GM19240 (cell line): ENCODE data around the gene C8G.

Experiments used
- DNase-seq: peaks from one replicate; pipeline ENCODE4 v3.0.0; 2011; ENCODE audit warnings: low spot score; ENCODE audit not compliant: insufficient read length

The C8G gene

GRCh38 chr9:136920069-136920468 is 25.0 kb upstream of the C8G start:
- no peak for DNase-seq

- DNase-seq: no peak
These were observed 24.3 kb upstream of the C8G start for GRCh38 chr9:136920734-136921231.

DNA sequence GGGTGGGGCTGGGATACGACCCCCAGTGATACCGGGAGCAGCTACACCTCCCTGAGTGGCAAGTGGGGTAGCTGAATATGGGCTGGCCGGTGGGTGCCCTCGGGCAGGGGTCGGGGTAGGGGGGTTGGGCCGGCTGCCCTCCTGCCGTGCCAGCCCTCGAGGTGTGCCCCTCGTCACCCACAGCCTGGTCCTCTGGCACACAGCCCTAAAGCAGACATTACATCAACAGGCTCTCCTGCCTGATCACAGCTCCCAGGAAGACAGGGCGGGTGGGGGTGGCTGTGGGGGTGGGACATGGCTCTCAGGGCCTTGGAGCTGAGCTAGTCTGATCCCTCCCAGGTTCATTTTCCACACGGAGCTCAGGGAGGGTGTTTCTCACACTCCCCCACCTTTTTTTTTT is 23.7 kb upstream of the C8G start:
- DNase-seq: no peak

DNA sequence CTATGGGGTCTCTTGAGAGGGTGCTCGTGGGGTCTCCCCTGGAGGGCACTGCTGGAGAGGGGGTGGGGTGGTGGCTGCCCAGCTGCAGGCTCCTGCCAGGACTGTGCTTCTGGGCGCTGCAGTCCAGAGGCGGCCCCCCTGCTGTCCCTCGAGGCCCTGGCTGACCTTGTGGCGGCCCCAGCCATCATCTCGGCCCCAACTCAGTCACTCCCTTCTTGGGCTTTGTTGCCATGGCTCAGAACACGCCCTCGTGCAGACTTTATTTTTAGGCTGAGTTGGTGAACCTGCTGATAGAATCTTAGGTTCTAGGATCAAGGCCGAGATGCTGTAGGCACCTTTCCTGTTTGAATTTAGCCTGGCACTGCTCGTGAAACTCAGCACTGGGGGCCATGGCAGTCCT is 23.3 kb upstream of the C8G start:
- no peak for DNase-seq

DNA sequence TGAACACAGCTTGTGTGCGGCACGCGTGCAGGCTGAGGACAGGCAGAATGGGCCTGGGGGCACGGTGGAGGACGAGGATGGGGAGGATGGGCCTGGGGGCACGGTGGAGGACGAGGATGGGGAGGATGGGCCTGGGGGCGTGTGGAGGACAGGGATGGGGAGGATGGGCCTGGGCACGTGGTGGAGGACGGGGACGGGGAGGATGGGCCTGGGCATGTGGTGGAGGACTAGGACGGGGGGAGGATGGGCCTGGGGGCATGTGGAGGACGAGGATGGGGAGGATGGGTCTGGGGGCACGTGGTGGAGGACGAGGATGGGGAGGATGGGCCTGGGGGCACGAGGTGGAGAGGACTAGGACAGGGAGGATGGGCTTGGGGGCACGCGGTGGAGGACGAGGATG is 22.5 kb upstream of the C8G start:
- no peak for DNase-seq

GRCh38 chr9:136923881-136924280 is 21.2 kb upstream of the C8G start:
- DNase-seq: no peak

DNA sequence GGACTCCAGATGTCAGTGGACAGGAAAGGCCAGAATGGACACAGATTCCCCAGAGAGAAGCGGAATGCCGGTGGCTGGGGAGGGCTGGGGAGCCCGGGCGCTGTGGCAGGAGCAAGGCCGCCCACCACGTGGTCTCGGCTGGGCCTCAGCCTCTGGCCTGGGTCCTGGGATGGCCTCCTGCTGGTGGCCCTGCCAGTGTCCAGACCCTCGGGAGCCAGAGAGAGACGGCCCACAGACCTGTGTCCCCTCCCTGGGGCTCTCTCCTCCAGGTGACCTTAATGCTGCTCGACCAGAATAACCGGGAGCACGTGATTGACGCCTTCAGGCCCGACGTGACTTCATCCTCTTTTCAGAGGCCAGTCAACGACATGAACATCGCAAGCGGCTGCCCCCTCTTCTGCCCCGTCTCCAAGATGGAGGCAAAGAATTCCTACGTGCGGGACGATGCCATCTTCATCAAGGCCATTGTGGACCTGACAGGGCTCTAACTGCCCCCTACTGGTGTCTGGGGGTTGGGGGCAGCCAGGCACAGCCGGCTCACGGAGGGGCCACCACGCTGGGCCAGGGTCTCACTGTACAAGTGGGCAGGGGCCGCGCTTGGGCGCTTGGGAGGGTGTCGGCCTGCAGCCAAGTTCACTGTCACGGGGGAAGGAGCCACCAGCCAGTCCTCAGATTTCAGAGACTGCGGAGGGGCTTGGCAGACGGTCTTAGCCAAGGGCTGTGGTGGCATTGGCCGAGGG is 19.5 kb upstream of the C8G start:
- DNase-seq: no peak

GRCh38 chr9:136926154-136926704 is 18.8 kb upstream of the C8G start:
- DNase-seq: no peak

GRCh38 chr9:136926749-136927148 is 18.3 kb upstream of the C8G start:
- DNase-seq: no peak

GRCh38 chr9:136927343-136928271 is 17.4 kb upstream of the C8G start:
- DNase-seq: no peak

GRCh38 chr9:136928591-136928990 is 16.5 kb upstream of the C8G start:
- DNase-seq: no peak

DNA sequence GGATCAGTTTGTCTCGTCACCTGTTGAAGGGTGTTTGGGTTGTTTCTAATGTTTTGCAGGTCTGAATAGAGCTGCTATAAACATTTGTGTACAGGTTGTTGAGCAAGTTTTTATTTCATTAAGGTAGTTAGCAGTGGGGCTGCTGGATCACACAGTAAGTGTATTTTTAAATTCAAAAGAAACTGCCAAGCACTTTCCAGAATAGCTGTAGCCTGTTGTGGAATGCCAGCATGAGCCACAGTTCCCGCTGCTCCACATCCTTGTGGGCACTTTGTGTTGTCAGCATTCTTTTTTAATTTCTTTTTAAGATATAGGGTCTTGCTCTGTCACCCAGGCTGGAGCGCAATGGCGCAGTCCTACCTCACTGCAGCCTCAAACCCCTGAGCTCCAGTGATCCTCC is 15.0 kb upstream of the C8G start:
- DNase-seq: no peak

DNA sequence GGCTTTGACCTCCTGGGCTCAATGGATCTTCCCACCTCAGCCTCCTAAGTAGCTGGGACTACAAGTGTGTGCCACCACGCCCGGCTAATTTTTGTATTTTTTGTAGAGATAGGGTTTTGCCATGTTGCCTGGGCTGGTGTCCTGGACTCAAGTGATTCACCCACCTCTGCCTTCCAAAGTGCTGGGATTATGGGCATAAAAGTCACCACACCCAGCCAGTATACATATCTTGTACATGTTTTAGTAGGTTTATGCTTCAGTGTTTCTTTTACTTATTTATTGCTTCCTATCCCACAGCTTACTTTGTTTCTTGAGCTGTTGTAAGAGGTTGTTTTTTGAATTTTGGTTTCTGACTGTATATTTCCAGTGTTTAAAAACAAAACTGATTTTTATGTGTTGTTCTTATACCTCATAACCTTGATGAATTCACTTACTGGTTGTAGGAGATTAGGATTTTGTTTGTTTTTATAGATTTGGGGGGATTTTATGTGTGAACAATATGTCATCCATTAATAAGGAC is 13.4 kb upstream of the C8G start:
- DNase-seq: no peak

DNA sequence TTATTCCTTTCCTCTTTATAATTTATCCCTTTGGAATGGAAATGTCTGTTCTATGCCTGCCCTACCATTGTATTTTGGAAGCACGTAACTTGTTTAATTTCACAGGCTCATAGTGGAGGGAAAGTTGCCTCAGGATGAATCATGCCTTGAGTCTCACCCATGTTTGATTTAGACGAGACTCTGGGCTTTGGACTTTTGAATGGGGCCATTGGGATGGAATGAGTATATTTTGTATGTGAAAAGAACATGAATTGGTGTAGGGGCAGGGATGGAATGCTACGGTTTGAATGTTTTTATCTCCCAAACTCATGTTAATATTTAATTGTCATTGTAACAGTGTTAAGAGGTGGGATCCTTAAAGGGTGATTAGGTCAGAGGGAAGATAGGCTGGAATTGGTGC is 10.8 kb upstream of the C8G start:
- no peak for DNase-seq

GRCh38 chr9:136935651-136936050 is 9.4 kb upstream of the C8G start:
- no peak for DNase-seq

GRCh38 chr9:136936645-136937170 is 8.3 kb upstream of the C8G start:
- DNase-seq: no peak

DNA sequence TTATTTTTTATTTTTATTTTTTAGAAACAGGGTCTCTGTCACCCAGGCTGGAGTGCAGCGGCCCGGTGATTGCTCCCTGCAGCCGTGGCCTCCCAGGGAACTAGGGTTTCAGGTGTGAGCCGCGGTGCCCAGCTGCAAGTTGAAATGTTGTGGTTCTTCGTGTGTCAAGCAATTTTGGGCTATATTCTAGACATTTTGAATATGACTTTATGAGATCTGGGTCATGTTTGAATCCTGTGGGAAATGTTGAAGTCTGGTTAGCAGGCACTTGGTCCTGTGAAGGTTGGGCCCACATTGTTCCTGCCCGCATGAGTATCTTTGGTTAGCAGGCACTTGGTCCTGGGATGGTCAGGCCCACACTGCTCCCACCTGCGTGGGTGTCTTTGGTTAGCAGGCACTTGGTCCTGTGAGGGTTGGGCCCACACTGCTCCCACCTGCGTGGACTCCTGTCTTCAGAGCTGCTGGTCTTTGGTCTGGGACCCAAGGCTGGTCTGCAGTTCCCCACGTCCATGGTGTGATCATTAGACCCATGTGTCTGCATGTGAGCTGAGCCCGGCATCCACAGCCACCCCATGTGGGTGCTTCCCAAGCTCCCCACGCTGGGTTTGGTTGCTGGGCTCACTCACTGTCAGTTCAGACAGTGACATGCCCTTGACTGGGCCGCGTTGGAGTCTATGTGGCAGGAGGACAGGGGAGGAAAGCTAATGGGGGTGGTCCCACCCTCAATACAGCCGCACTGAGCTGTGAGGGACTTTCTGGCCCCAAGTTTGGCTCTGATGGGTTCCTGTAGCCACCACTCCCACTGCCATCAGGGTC is 7.6 kb upstream of the C8G start:
- no peak for DNase-seq

DNA sequence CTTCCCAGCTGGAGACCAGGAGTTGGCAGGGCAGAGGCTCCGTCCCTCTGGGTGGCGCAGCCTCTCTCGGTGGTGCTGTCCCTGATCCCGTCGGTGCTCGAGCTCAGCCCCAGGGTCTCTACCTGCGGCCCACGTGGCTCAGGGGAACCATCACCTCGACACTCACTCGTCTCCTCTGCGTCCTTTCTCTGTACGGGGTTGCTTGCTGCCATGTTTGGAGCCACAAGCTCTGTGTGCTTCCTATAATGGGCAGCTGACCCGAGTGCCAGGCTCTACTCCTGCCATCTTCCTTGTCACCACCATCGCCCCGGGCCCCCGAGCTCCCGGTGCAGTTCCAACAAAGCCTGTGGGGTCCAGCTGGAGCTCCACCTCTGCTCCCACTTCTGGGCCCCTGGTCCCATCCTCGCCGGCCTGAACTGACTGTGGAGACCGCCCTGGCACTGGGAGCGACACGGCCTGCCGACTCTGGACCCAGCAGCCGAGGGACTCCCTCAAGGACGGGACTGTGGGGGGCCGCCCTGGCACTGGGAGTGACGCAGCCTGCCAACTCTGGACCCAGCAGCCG is 5.5 kb upstream of the C8G start:
- no peak for DNase-seq

DNA sequence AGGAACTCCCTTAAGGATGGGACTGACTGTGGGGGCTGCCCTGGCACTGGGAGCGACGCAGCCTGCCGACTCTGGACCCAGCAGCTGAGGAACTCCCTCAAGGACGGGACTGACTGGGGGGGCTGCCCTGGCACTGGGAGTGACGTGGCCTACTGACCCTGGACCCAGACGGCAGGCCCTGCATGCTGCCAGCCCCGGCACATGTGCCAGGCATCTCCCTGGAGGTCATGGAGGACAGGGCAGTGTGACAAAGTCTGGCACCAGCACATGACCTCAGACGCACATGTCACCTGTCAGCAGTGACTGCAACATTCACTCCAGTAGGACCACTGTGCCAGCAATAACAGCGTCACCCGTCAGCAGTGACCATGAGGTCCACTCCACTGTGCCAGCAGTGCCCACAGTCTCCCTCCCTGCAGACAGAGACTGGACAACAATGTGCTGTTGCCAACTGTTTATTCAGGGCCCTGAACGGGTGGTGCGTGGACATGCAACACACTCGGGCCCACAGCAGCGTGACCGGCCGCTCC is 5.0 kb upstream of the C8G start:
- DNase-seq: no peak

GRCh38 chr9:136940526-136941230 is 4.4 kb upstream of the C8G start:
- DNase-seq: no peak
